ENCODE measurements around the gene NELFB. TPM values are rescaled to one million over a fixed set of nuclear protein-coding genes. Genes with fewer than 3 reads are reported as not detected.
"Not testable (repeated sequence)": the region's sequence is repeated elsewhere in the genome, so short reads cannot be mapped to it uniquely, and the experiment has no call there.

The NELFB gene
- total RNA-seq, 4 donors from 2014 or later: 26.1 to 41.4 (median 35.2) TPM

DNA sequence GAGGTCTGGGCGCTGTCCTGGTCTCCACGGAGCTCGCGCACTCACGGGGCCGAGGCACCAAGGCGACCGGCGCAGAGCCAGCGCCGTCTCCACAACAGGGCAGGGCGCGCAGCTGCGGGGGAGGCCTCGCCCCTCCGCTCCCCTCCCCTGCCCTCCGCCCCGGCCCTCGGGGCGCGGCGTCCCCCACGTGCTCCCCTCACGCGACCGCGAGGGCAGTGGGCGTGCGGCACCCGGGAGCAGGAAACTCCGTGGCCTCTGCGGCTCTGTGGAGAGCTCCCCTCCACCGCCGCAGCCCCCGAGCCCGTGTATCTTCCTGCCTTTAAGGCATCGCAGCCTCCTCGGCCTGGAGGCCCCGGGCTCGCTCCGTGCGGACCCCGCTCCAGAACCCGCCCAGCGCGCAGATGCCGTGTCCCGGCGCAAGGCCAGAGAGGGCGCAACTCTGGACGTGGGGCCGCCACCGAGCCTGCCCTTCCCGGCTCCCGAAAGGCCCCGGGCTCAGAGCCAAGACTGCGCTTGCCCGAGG is 14.7 kb upstream of the NELFB start:
- intact Hi-C loops (cut with DNase I): no loop called here
- peaks cover 6 to 21% (median 21%) of the 10 kb centered on the region in 3 donors for H3K36me3 ChIP-seq
- H3K27ac ChIP-seq: peak overlapping the region; percentile 94 to 100 (median 95)
- H3K4me3 ChIP-seq: peak overlapping the region; percentile 60 to 97 (median 83)
- TF ChIP-seq, protein P1, sequence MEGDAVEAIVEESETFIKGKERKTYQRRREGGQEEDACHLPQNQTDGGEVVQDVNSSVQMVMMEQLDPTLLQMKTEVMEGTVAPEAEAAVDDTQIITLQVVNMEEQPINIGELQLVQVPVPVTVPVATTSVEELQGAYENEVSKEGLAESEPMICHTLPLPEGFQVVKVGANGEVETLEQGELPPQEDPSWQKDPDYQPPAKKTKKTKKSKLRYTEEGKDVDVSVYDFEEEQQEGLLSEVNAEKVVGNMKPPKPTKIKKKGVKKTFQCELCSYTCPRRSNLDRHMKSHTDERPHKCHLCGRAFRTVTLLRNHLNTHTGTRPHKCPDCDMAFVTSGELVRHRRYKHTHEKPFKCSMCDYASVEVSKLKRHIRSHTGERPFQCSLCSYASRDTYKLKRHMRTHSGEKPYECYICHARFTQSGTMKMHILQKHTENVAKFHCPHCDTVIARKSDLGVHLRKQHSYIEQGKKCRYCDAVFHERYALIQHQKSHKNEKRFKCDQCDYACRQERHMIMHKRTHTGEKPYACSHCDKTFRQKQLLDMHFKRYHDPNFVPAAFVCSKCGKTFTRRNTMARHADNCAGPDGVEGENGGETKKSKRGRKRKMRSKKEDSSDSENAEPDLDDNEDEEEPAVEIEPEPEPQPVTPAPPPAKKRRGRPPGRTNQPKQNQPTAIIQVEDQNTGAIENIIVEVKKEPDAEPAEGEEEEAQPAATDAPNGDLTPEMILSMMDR (IDR thresholded peaks at IDR 0.05): no peak
- TF ChIP-seq POLR2A (IDR thresholded peaks at IDR 0.05): no peak
- no CpG with 5 or more reads among the region's 58 CpGs for WGBS, 2 donors
- DNase-seq: no peak
- H3K9me3 ChIP-seq: no peaks in the 10 kb centered on the region
- peaks cover 46 to 91% (median 49%) of the 10 kb centered on the region in 3 donors for H3K4me1 ChIP-seq
- H3K27me3 ChIP-seq: peaks cover 0 to 9% (median 0%) of the 10 kb centered on the region in 4 donors

DNA sequence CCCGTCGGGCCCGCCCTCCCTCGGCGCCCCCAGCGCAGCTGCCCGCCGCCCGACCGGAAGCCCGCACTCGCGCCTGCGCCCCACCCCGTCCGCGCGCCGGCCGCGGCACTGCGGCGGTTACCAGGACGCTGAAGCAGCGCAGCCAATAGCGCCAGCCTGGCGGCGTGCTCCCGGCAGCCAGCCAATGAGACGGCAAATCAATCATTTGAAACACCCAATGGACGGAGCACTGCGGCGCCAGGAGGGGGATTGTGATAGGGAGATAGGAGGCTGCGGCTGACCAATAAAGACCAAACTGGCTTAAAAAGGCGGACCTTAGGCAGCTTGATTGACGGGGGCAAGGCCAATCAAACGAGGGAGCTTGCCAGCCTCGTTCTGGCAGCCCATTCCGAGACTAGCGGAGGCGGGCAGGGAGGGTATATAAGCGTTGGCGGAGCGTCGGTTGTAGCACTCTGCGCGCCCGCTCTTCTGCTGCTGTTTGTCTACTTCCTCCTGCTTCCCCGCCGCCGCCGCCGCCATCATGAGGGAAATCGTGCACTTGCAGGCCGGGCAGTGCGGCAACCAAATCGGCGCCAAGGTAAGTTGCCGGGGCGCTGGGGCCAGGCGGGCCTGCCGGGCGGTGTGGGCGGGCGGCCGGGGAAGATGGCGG is 14.2 kb upstream of the NELFB start, which contains the start of gene TUBB4B:
Gene TUBB4B (plus strand): TSS at position 447 of the 649 bp plus-strand sequence. CDS start 74 bp downstream, at position 521.
- H3K4me1 ChIP-seq: peaks cover 44 to 91% (median 48%) of the 10 kb centered on the region in 3 donors
- peak; percentile 97 for DNase-seq
- TF ChIP-seq, protein P1 (IDR thresholded peaks at IDR 0.05): peak in 3 of 6 experiments; percentile 14 to 35 (median 15)
- TF ChIP-seq POLR2A (IDR thresholded peaks at IDR 0.05): peak in 3 of 4 donors; percentile 90 to 100 (median 100)
- intact Hi-C loops (cut with DNase I): no loop called here
- WGBS, 2 donors: 0% methylated on average over 9 to 14 of the region's 67 CpGs
- H3K27ac ChIP-seq: peak within 1 kb of the TSS; percentile 94 to 100 (median 98)
- peak within 1 kb of the TSS; percentile 74 to 97 (median 88) for H3K4me3 ChIP-seq
- peaks cover 0 to 3% (median 0%) of the 10 kb centered on the region in 4 donors for H3K27me3 ChIP-seq
- no peaks in the 10 kb centered on the region for H3K9me3 ChIP-seq
- peaks cover 6 to 21% (median 21%) of the 10 kb centered on the region in 3 donors for H3K36me3 ChIP-seq

DNA sequence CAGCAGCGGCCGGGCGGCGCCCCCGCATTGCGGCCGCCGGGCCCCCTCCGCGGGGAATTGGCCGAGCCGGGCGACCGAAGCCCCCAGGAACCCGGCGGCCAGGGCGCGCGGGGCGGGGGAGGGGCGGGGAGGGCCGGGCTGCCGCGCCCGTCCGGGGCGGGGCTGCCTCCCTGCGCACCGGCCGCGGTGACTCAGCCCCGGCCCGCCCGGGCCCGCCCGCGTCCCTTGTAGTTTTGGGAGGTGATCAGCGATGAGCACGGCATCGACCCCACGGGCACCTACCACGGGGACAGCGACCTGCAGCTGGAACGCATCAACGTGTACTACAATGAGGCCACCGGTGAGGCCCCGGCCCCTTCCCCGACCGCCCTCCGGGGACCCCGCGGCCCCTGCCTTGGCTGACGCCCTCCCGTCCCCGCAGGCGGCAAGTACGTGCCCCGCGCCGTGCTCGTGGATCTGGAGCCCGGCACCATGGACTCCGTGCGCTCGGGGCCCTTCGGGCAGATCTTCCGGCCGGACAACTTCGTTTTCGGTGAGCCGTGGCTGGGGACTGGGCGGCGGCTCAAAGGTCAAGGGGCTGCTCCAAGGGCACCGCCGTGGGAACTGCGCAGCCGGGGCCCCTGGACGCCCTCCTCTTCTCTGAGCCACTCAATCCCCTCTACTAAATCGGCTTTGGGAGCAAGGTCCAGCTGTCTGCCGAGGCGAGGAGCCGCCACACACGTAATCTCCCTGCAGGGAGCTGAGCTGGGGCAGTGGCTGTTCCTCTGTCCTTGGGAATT is 13.4 kb upstream of the NELFB start:
- no peak for DNase-seq
- H3K27me3 ChIP-seq: no peaks in the 10 kb centered on the region
- TF ChIP-seq POLR2A (IDR thresholded peaks at IDR 0.05): no peak
- TF ChIP-seq, protein P1 (IDR thresholded peaks at IDR 0.05): no peak
- intact Hi-C loops (cut with DNase I): no loop called here
- no peaks in the 10 kb centered on the region for H3K9me3 ChIP-seq
- H3K4me1 ChIP-seq: peaks cover 39 to 86% (median 41%) of the 10 kb centered on the region in 3 donors
- WGBS, 2 donors: no CpG with 5 or more reads among the region's 83 CpGs
- peak overlapping the region; percentile 74 to 97 (median 88) for H3K4me3 ChIP-seq
- peak overlapping the region; percentile 94 to 100 (median 98) for H3K27ac ChIP-seq
- H3K36me3 ChIP-seq: peaks cover 6 to 21% (median 21%) of the 10 kb centered on the region in 3 donors

DNA sequence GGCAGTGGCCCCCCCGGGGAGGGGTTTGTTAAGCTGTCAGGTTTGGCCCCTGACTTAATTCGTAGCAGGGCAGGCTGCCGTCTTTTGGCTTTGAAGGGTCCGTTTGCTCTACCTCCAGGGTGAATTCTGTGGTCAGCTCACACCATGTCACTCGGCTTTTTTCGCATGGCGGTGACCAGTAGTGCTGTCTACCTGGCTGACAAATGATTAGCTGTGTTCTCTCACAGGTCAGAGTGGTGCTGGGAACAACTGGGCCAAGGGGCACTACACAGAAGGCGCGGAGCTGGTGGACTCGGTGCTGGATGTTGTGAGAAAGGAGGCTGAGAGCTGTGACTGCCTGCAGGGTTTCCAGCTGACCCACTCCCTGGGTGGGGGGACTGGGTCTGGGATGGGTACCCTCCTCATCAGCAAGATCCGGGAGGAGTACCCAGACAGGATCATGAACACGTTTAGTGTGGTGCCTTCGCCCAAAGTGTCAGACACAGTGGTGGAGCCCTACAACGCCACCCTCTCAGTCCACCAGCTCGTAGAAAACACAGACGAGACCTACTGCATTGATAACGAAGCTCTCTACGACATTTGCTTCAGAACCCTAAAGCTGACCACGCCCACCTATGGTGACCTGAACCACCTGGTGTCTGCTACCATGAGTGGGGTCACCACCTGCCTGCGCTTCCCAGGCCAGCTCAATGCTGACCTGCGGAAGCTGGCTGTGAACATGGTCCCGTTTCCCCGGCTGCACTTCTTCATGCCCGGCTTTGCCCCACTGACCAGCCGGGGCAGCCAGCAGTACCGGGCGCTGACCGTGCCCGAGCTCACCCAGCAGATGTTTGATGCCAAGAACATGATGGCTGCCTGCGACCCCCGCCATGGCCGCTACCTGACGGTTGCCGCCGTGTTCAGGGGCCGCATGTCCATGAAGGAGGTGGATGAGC is 12.6 kb upstream of the NELFB start:
- no peak for TF ChIP-seq POLR2A (IDR thresholded peaks at IDR 0.05)
- TF ChIP-seq, protein P1 (IDR thresholded peaks at IDR 0.05): no peak
- whole genome bisulfite sequencing, 2 donors: 40 to 49% methylated on average over 14 to 15 of the region's 36 CpGs
- Histone ChIP-seq H3K4me3 (peak overlapping the region; percentile 74 to 97 (median 88)), H3K9me3 (no peaks in the 10 kb centered on the region), H3K27me3 (no peaks in the 10 kb centered on the region), H3K27ac (peak overlapping the region; percentile 94 to 100 (median 98)), H3K36me3 (peaks cover 6 to 21% (median 21%) of the 10 kb centered on the region in 3 donors), H3K4me1 (peaks cover 34 to 77% (median 37%) of the 10 kb centered on the region in 3 donors)
- intact Hi-C loops (cut with DNase I): no loop called here
- no peak for DNase-seq

DNA sequence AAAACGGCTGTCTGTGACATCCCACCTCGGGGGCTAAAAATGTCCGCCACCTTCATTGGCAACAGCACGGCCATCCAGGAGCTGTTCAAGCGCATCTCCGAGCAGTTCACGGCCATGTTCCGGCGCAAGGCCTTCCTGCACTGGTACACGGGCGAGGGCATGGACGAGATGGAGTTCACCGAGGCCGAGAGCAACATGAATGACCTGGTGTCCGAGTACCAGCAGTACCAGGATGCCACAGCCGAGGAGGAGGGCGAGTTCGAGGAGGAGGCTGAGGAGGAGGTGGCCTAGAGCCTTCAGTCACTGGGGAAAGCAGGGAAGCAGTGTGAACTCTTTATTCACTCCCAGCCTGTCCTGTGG is 11.9 kb upstream of the NELFB start:
- H3K27me3 ChIP-seq; DNase-seq; intact Hi-C loops (cut with DNase I); H3K9me3 ChIP-seq; H3K27ac ChIP-seq: not testable (repeated sequence)
- WGBS, 2 donors: 77% methylated on average over 6 of the region's 18 CpGs; no CpG with 5 or more reads in 1 of the 2 donors
- H3K4me3 ChIP-seq: peak overlapping the region in 2 of 4 donors; percentile 86 to 97
- H3K36me3 ChIP-seq: peaks cover 6 to 21% (median 21%) of the 10 kb centered on the region in 3 donors
- peaks cover 34 to 70% (median 37%) of the 10 kb centered on the region in 3 donors for H3K4me1 ChIP-seq
